Muscle of leg (tissue), 11 donors: ENCODE measurements around the gene PNPLA8. TPM values are rescaled to one million over a fixed set of nuclear protein-coding genes. Genes with fewer than 3 reads are reported as not detected.

ENCODE experiments used
- DNase-seq: peaks from one replicate; pipeline ENCODE4 v3.0.0; 2013
- H3K27ac ChIP-seq: one replicate; pipeline ENCODE4 v1.5.1; 2013; ENCODE audit warnings: mild to moderate bottlenecking, low read length, control low read depth
- H3K27me3 ChIP-seq: one replicate; pipeline ENCODE4 v1.6.1; 2013; ENCODE audit warnings: low read length; ENCODE audit not compliant: control insufficient read depth, insufficient read depth
- H3K36me3 ChIP-seq: one replicate; pipeline ENCODE4 v1.6.1; 2013; ENCODE audit warnings: low read length; ENCODE audit not compliant: control insufficient read depth, insufficient read depth
- H3K4me1 ChIP-seq: one replicate; pipeline ENCODE4 v1.6.1; 2013; ENCODE audit warnings: low read length; ENCODE audit not compliant: control insufficient read depth, insufficient read depth
- H3K4me3 ChIP-seq: one replicate; pipeline ENCODE4 v1.5.1; 2013; ENCODE audit warnings: low read length, control low read depth
- H3K9me3 ChIP-seq: replicated peaks from 2 replicates; pipeline ENCODE4 v1.6.1; 2013; ENCODE audit warnings: low read depth, low read length; ENCODE audit not compliant: control insufficient read depth
- WGBS: methylation state at CpG from one replicate; pipeline ENCODE4 v1.1.5; 2013; ENCODE audit warnings: missing lambda C conversion rate; ENCODE audit not compliant: insufficient coverage; 5-methylcytosine and 5-hydroxymethylcytosine counted together
- polyA plus RNA-seq, 8 donors: library from polyadenylated mRNA; unstranded; fragments of 120-200 nt; gene quantifications; one replicate each; pipeline versions ENCODE4 v1.2.1 to v1.2.3, GENCODE V29; 2013; ENCODE audit warnings: inconsistent platforms in 1 of 8, low replicate concordance in 1 of 8; ENCODE audit not compliant: insufficient read length in 8 of 8, insufficient read depth in 1 of 8
- total RNA-seq: library from RNA; stranded (reverse); fragments of 120-200 nt; gene quantifications from one replicate; pipeline ENCODE4 v1.2.4, GENCODE V29; 2013

The PNPLA8 gene
- total and polyA plus RNA-seq, 9 donors = 17.3 to 27.0 (median 22.6) TPM

DNA sequence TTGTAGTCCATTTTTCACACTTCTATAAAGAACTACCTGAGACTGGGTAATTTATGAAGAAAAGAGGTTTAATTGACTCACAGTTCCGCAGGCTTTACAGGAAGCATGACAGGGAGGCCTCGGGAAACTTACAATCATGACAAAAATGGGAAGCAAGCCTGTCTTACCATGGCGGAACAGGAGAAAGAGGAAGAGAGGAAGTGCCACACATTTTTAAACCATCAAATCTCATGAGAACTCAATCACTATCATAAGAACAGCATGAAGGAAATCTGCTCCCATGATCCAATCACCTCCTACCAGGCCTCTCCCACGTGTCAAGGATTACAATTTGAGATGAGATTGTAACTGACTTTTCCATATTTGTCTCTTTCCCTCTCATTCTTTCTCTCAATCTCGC, 9.3 kb upstream of the PNPLA8 start:
- DNase-seq = no peak
- no CpG with 5 or more reads among the region's 5 CpGs for WGBS
- H3K4me3 ChIP-seq = no peak overlapping the region
- H3K9me3 ChIP-seq = no peaks in the 10 kb centered on the region
- H3K27me3 ChIP-seq = no peaks in the 10 kb centered on the region
- H3K36me3 ChIP-seq = no peaks in the 10 kb centered on the region
- H3K27ac ChIP-seq = no peak overlapping the region
- no peaks in the 10 kb centered on the region for H3K4me1 ChIP-seq

DNA sequence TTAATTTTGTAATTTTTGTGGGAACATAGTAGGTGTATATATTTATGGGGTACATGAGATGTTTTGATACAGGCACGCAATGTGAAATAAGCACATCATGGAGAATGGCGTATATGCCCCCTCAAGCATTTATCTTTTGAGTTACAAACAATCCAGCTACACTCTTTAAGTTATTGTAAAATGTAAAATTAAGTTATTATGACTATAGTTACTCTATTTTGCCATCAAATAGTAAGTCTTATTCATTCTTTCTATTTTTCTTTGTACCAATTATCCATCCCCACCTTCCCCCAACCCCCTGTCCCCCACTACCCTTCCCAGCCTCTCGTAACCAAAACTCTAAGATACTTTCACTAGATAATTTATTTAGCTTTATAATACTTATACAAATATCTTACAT, 7.8 kb upstream of the PNPLA8 start:
- Histone ChIP-seq H3K4me3 (no peak overlapping the region), H3K9me3 (no peaks in the 10 kb centered on the region), H3K27ac (no peak overlapping the region), H3K4me1 (no peaks in the 10 kb centered on the region), H3K36me3 (no peaks in the 10 kb centered on the region), H3K27me3 (no peaks in the 10 kb centered on the region)
- DNase-seq = no peak
- no CpG with 5 or more reads among the region's 3 CpGs for WGBS

DNA sequence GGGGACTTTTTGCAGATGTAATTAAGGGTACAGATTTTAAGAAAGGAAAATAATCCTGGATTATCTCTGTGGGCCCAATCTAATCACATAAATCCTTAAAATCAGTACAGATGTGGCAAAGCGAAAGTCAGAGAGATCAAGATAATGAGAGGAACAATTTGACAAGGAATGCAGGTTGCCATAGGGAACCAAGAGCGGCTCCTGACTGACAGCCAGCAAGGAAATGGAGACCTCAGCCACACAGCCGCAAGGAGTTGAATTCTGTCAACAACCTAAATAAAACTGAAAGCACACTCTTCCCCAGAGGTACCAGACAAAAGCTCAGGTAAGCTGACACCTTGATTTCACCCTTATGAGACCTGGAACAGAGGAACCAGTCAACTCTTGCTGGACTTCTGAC, 3.4 kb upstream of the PNPLA8 start:
- no peaks in the 10 kb centered on the region for H3K36me3 ChIP-seq
- 81% methylated on average over 3 of the region's 3 CpGs for WGBS
- no peaks in the 10 kb centered on the region for H3K27me3 ChIP-seq
- no peak overlapping the region for H3K4me3 ChIP-seq
- H3K9me3 ChIP-seq = no peaks in the 10 kb centered on the region
- no peak overlapping the region for H3K27ac ChIP-seq
- H3K4me1 ChIP-seq = peaks cover 4% of the 10 kb centered on the region
- no peak for DNase-seq

DNA sequence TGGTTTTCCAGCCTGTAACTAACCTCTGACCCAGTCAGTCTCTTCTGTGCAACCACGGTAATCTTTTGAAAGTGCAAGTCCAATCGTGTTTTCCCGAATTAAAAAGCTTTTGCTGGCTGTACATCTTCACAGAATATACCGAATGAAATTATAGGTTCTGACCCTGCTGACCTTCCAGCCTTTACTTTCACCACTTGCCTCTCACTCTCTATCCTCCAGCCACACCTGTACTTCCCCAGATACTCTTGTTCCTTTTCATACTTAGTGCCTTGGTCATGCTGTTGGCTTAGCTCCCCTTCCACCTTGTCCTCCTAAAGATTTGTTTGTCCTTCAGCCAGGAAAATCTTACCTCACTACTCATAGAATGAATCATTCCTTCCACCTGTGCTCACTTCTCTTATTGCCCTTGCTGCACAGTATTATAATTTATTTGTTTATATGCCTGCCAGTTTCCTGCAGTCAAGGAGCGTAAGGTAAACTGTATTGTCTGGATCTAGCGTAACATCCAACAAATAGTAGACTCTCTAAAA, 2.3 kb upstream of the PNPLA8 start:
- 90% methylated on average over 4 of the region's 6 CpGs for WGBS
- no peak overlapping the region for H3K27ac ChIP-seq
- no peaks in the 10 kb centered on the region for H3K9me3 ChIP-seq
- H3K36me3 ChIP-seq = no peaks in the 10 kb centered on the region
- no peaks in the 10 kb centered on the region for H3K27me3 ChIP-seq
- peaks cover 7% of the 10 kb centered on the region for H3K4me1 ChIP-seq
- no peak for DNase-seq
- H3K4me3 ChIP-seq = no peak overlapping the region

DNA sequence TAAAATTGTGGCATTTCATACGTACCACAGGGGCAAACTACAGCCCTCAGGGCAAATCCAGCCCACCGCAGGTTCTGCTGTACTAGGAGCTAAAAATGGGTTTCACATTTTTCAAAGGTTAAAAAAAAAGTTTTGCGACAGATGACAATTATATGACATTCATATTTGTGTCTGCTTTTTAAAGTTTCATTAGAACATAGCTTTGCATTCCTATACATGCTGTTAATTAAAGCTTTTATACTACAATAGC, 758 bp upstream of the PNPLA8 start:
- H3K4me1 ChIP-seq = peaks cover 7% of the 10 kb centered on the region
- peak overlapping the region; percentile 98 for H3K27ac ChIP-seq
- no peaks in the 10 kb centered on the region for H3K36me3 ChIP-seq
- no CpG with 5 or more reads among the region's 3 CpGs for WGBS
- H3K9me3 ChIP-seq = no peaks in the 10 kb centered on the region
- H3K27me3 ChIP-seq = no peaks in the 10 kb centered on the region
- DNase-seq = no peak
- H3K4me3 ChIP-seq = peak overlapping the region; percentile 75

DNA sequence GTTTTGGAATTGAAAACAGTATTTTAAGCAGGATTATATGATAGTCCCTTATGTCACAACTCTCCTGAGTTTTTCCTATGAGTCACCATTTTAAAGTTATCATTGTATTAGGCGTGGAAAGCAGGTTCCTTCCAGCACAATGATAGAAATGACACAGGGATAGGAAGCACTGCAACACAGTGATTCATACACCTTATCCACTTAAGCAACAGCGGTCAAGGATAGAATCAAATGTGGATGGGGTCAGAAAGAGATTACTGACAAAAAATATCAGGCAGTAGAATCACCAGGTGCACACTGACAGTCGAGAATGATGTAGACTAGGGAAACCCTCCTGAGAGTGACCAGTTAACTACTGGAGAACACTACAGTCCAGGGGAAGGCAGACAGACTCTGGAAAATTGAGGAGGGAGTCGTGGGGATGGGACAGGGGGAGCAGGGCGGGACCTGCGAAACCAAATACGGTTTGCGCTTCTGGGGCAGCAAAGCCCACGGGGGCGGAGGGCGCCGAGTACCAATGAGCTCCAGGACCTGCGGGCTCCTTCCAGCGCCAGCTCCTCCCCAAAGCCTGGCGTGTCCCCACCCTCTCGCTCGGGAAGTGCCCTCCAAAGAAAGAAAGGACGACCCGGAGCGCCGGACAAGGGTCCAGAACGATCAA, 479 bp downstream of the PNPLA8 start:
- WGBS = 0% methylated on average over 20 of the region's 22 CpGs
- Histone ChIP-seq H3K27ac (peak overlapping the region; percentile 98), H3K27me3 (no peaks in the 10 kb centered on the region), H3K9me3 (no peaks in the 10 kb centered on the region), H3K4me1 (peaks cover 7% of the 10 kb centered on the region), H3K4me3 (peak overlapping the region; percentile 75), H3K36me3 (no peaks in the 10 kb centered on the region)
- no peak for DNase-seq

DNA sequence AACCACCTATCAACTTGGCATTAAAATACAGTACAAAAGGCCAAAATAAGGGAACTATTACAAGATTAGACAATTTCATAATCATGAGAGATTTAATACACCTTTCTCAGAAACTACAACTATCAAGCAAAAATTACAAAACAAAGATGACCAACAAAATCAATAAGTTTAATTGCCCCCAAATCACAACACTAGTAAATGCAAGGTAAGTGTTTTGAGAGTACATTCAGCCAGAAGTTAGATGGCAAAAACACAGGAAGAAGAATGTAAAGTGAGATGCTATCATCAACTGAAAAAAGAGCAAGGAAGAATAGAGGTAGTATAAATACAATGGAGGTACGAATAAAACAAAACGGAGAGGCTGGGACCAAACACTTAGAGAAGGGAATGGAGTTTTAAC, 3.2 kb downstream of the PNPLA8 start:
- WGBS = 100% methylated on average over 2 of the region's 2 CpGs
- Histone ChIP-seq H3K27ac (no peak overlapping the region), H3K4me1 (peaks cover 7% of the 10 kb centered on the region), H3K27me3 (no peaks in the 10 kb centered on the region), H3K4me3 (no peak overlapping the region), H3K9me3 (peaks cover 3% of the 10 kb centered on the region), H3K36me3 (peaks cover 4% of the 10 kb centered on the region)
- no peak for DNase-seq

DNA sequence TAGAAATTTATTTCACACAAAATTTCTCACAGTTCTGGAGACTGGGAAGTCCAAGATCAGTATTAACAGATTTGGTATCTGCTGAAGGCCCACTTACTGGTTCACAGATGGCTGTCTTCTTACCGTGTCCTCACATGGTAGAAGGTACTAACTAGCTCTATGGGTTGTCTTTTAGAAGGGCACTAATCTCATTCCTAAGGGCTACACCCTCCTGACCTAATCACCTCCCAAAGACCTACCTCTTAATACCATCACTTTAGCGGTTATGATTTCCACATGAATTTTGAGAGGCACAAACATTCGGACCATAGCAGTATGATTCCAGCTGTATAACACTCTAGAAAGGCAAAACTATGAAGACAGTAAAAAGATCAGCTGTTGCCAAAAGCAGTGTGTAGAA, 8.0 kb downstream of the PNPLA8 start:
- no CpG with 5 or more reads among the region's 3 CpGs for WGBS
- no peaks in the 10 kb centered on the region for H3K4me1 ChIP-seq
- no peak for DNase-seq

DNA sequence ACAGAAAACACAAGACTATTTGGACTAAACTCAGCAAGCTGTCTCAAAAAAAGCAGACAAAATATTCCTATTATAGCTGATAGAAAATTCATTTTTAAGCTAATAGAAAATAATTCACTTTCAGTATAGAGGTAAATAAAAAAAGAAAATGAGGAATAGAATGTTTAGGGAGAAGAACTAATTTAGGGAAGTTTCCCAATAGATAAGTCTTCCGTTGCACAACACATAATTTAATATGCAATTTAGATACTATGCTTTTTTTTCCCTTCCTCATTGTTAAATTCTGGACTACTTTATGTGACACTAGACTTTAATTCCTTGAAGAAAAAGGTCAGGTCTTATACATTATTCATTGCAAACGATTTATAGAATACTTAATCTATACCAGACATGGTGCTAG, 10.3 kb downstream of the PNPLA8 start:
- DNase-seq = no peak
- Histone ChIP-seq H3K4me1 (no peaks in the 10 kb centered on the region), H3K36me3 (peaks cover 18% of the 10 kb centered on the region), H3K27me3 (no peaks in the 10 kb centered on the region), H3K27ac (no peak overlapping the region), H3K9me3 (peaks cover 3% of the 10 kb centered on the region), H3K4me3 (no peak overlapping the region)
- no CpG with 5 or more reads among the region's 2 CpGs for WGBS

More for the DNA sequence above, 8.0 kb downstream of the PNPLA8 start:
- Histone ChIP-seq H3K9me3 (peaks cover 3% of the 10 kb centered on the region), H3K27me3 (no peaks in the 10 kb centered on the region), H3K4me3 (no peak overlapping the region), H3K36me3 (peaks cover 14% of the 10 kb centered on the region), H3K27ac (no peak overlapping the region)

DNA sequence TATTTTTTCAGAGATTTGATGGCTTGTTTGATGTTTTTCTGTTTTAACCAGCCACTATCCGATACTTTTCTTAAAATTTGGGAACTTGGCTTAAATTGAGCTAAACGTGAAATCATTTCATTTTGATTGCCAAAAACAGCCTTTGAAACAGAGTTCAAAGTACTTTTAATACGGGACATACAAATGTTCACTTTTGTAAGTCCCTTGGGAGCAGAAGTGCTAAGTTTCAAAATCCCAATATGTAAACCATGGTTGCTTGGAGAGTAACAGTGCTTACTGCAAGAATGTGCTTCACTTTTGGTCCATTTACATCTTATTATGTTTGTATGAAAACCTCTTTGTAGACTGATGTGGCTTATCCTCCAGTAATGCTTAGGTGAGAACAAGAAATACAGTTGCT, 10.9 kb downstream of the PNPLA8 start:
- Histone ChIP-seq H3K27ac (no peak overlapping the region), H3K9me3 (peaks cover 3% of the 10 kb centered on the region), H3K4me3 (no peak overlapping the region), H3K36me3 (peaks cover 18% of the 10 kb centered on the region), H3K4me1 (no peaks in the 10 kb centered on the region), H3K27me3 (no peaks in the 10 kb centered on the region)
- DNase-seq = no peak
- no CpG with 5 or more reads among the region's 3 CpGs for WGBS

DNA sequence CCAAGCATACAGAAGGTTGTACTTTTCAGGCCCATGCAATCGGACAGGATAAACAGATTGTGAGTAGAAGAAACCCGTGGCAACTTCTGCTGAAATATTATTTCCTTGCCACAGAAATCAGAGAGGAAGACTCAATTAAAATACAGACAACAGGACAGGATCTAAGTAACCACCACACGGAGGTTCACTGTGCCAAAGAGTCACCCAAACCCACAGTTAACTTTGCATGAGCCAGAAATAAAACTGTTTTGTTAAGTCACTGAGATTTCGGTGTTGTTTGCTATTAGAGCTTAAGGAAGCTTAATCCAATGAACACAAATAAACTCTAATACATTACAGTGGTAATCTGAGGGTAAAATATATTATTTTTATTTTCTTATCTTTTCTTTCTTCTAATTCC, 14.0 kb downstream of the PNPLA8 start:
- no peak overlapping the region for H3K27ac ChIP-seq
- 80% methylated on average over 1 of the region's 4 CpGs for WGBS
- H3K4me3 ChIP-seq = no peak overlapping the region
- H3K36me3 ChIP-seq = peaks cover 9% of the 10 kb centered on the region
- no peaks in the 10 kb centered on the region for H3K27me3 ChIP-seq
- no peaks in the 10 kb centered on the region for H3K9me3 ChIP-seq
- no peaks in the 10 kb centered on the region for H3K4me1 ChIP-seq
- no peak for DNase-seq
